MCF 10A (cell line): ENCODE data around the gene COA8. TPM values are rescaled to one million over a fixed set of nuclear protein-coding genes. Genes with fewer than 3 reads are reported as not detected.
A peak's percentile ranks its signal among the peaks of the same experiment; 100 is the strongest.

Experiments used
- BruUV-seq: library from RNA; stranded (reverse); fragments of 400-500 nt; replicated peaks from 2 replicates; lab custom pipeline; 2021; lab: Mats Ljungman, UMichigan
- CTCF ChIA-PET: fragments of 300-600 bp; sonication (Branson Sonifier 250); formaldehyde crosslinking; extraction: SDS; loops from one replicate; lab custom pipeline; 2021; ENCODE audit warnings: antibody characterized with exemption, inconsistent platforms; lab: Yijun Ruan, JAX
- POLR2A ChIA-PET: fragments of 300-600, 350-650 bp; sonication (Branson Sonifier 250); formaldehyde crosslinking; extraction: SDS; loops from one replicate; lab custom pipeline; 2020; ENCODE audit warnings: antibody characterized with exemption, inconsistent platforms; lab: Yijun Ruan, JAX
- DNase-seq: peaks from one replicate; pipeline ENCODE4 v3.0.0-alpha.2; 2018; ENCODE audit not compliant: unreplicated experiment
- H3K27ac Mint-ChIP-seq: one replicate; pipeline ENCODE4 v1.8.0; 2022; ENCODE audit warnings: mild to moderate bottlenecking, low read depth, mixed read lengths; ENCODE audit not compliant: unreplicated experiment
- H3K27me3 Mint-ChIP-seq: one replicate; pipeline ENCODE4 v1.8.0; 2022; ENCODE audit warnings: mixed read lengths; ENCODE audit not compliant: insufficient read depth, unreplicated experiment
- H3K36me3 Mint-ChIP-seq: one replicate; pipeline ENCODE4 v1.8.0; 2022; ENCODE audit warnings: mild to moderate bottlenecking, moderate library complexity, mixed read lengths; ENCODE audit not compliant: insufficient read depth, unreplicated experiment
- H3K4me1 Mint-ChIP-seq: one replicate; pipeline ENCODE4 v1.8.0; 2022; ENCODE audit warnings: mixed read lengths; ENCODE audit not compliant: insufficient read depth, unreplicated experiment
- H3K4me3 Mint-ChIP-seq: one replicate; pipeline ENCODE4 v1.8.0; 2022; ENCODE audit warnings: mild to moderate bottlenecking, moderate library complexity, mixed read lengths; ENCODE audit not compliant: unreplicated experiment
- H3K9me3 Mint-ChIP-seq: one replicate; pipeline ENCODE4 v1.8.0; 2022; ENCODE audit warnings: mixed read lengths; ENCODE audit not compliant: unreplicated experiment
- intact Hi-C: fragments of 100-400 bp; cut with micrococcal nuclease; formaldehyde crosslinking; loops from 2 replicates; pipeline ENCODE4 v1.14.1; 2022
- total RNA-seq: library from RNA; stranded (reverse); gene quantifications from 2 replicates; pipeline ENCODE4 v1.2.3, GENCODE V29; 2022
- TF ChIP-seq, protein P1 (sequence below): fragments of 200-600 bp; IDR thresholded peaks from one replicate; pipeline ENCODE4 v1.8.0; 2022; ENCODE audit warnings: antibody characterized with exemption, mild to moderate bottlenecking; ENCODE audit not compliant: unreplicated experiment

The COA8 gene
- total RNA-seq, 1 experiment from 2014 or later = 68.9 TPM

DNA sequence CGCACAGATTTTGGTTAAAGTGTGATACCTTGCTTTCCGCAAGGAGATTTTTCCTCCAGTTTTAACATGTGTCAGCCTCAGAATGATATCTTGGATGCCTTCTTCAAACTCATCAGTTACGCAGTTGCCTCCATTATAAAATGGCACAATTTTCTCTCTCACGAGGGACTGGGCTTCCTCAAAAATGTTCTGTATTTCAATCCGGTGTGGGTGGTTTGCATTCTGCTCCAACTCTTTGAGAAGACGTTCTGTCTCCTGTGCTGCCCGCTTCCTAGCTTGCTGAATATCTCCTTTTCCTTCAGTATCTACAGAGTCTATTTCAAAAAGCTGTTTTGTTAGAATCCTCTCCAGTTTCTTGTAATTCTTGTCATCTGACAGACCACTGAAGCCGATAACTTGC lies 2.1 kb upstream of the COA8 start:
- Mint-ChIP-seq H3K27ac (peak overlapping the region; percentile 85), H3K4me3 (peak overlapping the region; percentile 93), H3K4me1 (peaks cover 19% of the 10 kb centered on the region), H3K27me3 (no peaks in the 10 kb centered on the region), H3K36me3 (peaks cover 39% of the 10 kb centered on the region), H3K9me3 (no peaks in the 10 kb centered on the region)
- intact Hi-C loops = no loop called here
- CTCF ChIA-PET = interaction anchor here (0.6 to 2.0 kb wide), 5 partner anchors 8 to 51 kb away, joined by 3 to 10 read pairs (median 3); no protein-coding TSS in a partner anchor
- TF ChIP-seq, protein P1, sequence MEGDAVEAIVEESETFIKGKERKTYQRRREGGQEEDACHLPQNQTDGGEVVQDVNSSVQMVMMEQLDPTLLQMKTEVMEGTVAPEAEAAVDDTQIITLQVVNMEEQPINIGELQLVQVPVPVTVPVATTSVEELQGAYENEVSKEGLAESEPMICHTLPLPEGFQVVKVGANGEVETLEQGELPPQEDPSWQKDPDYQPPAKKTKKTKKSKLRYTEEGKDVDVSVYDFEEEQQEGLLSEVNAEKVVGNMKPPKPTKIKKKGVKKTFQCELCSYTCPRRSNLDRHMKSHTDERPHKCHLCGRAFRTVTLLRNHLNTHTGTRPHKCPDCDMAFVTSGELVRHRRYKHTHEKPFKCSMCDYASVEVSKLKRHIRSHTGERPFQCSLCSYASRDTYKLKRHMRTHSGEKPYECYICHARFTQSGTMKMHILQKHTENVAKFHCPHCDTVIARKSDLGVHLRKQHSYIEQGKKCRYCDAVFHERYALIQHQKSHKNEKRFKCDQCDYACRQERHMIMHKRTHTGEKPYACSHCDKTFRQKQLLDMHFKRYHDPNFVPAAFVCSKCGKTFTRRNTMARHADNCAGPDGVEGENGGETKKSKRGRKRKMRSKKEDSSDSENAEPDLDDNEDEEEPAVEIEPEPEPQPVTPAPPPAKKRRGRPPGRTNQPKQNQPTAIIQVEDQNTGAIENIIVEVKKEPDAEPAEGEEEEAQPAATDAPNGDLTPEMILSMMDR = no peak
- BruUV-seq = TSS peak; percentile 26
- POLR2A ChIA-PET = interaction anchor here (1.1 to 5.2 kb wide), 11 partner anchors 8 to 155 kb away, joined by 3 to 65 read pairs (median 7); partner anchors contain the start of genes KLC1, TRMT61A, XRCC3 and ZFYVE21
- DNase-seq = no peak

DNA sequence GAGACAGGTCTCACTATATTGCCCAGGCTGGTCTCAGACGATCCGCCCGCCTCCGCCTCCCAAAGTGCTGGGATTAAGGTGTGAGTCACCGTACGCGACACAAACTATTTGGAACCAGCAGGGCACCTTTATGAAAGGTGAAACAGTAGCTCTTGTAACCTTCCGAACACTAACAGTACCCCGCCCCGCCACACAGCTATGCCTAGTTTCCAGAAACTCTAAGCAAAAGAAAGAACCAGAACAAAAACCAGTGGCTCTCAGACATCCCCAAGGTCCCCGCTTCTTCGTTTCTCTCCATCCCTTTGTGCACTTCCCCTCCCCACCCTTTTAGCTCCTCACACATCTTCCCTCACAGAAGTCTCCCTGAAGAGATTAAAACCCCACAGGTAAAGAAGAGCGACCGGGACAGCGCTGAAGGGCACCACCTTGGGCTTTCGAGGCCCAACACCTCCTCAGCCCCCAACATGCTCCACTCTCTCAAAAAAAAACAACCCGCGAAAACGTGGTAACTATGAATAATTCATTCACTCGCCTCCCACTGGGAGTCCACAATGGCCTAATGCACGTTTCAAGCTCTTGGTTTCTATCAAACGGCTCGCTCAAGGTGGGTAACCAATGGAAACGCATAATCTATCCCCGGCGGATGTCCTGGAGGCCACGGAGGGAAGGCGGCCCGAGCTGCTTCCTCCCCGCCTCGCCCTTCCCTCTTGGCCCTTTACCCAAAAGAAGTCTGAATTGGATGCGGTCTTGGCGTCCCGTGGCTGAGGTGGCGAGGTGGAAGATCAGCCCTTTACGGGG lies 1.2 kb upstream of the COA8 start:
- intact Hi-C loops = no loop called here
- CTCF ChIA-PET = interaction anchor here (0.6 to 2.0 kb wide), 9 partner anchors 9 to 549 kb away, joined by 3 to 10 read pairs (median 3); no protein-coding TSS in a partner anchor
- Mint-ChIP-seq H3K4me3 (peak overlapping the region; percentile 93), H3K27ac (peak overlapping the region; percentile 85), H3K9me3 (no peaks in the 10 kb centered on the region), H3K36me3 (peaks cover 37% of the 10 kb centered on the region), H3K27me3 (no peaks in the 10 kb centered on the region), H3K4me1 (peaks cover 19% of the 10 kb centered on the region)
- TF ChIP-seq, protein P1 = no peak
- peak; percentile 31 for DNase-seq
- BruUV-seq = no TSS peak
- POLR2A ChIA-PET = interaction anchor here (0.6 to 5.2 kb wide), 23 partner anchors 9 to 267 kb away, joined by 3 to 65 read pairs (median 5); partner anchors contain the start of genes EIF5, KLC1, TRMT61A and XRCC3

DNA sequence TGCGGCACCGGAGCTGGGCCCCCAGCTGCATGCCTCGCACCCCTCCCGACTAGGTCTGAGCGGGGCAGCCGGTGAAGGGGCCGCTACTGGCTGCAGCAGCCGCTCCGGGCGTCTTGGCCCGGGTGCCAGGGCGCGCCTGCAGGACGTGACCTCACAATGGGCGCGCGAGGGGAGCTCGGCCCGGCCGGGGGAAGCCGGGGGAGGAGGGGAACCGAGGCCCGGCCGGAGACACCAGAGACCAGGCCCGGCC lies 656 bp upstream of the COA8 start:
- no peak for DNase-seq
- peak overlapping the region; percentile 85 for H3K27ac Mint-ChIP-seq
- ChIA-PET CTCF (interaction anchor here (0.6 to 2.0 kb wide), 7 partner anchors 9 to 550 kb away, joined by 3 to 10 read pairs (median 3); no protein-coding TSS in a partner anchor), POLR2A (interaction anchor here (0.6 to 5.2 kb wide), 20 partner anchors 9 to 228 kb away, joined by 3 to 65 read pairs (median 5); partner anchors contain the start of genes EIF5, KLC1, TRMT61A and XRCC3)
- peak overlapping the region; percentile 93 for H3K4me3 Mint-ChIP-seq
- no peaks in the 10 kb centered on the region for H3K9me3 Mint-ChIP-seq
- H3K4me1 Mint-ChIP-seq = peaks cover 19% of the 10 kb centered on the region
- no TSS peak for BruUV-seq
- TF ChIP-seq, protein P1 = no peak
- peaks cover 37% of the 10 kb centered on the region for H3K36me3 Mint-ChIP-seq
- intact Hi-C loops = no loop called here
- H3K27me3 Mint-ChIP-seq = no peaks in the 10 kb centered on the region

DNA sequence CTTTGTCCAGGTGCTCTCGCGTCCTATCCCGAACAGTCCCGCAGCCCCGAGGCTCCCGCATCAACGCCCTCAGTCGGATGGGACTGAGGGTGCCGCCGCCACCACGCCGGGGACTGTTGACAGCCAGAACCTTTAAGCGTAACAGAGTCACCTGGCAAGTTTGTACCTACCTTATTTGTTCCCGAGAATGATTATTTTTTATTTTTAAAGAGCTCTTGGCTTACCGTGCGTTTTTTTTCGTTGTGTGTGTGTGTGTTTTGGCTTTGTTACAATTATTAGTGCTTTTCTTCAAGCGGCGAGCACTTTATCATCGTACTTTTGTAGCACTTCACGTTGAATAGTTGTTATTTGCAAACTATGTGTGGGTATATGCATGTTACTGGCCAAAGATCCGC lies 463 bp downstream of the COA8 start:
- Mint-ChIP-seq H3K4me1 (peaks cover 19% of the 10 kb centered on the region), H3K36me3 (peaks cover 36% of the 10 kb centered on the region), H3K27ac (peak overlapping the region; percentile 85), H3K27me3 (no peaks in the 10 kb centered on the region), H3K9me3 (no peaks in the 10 kb centered on the region), H3K4me3 (peak overlapping the region; percentile 93)
- intact Hi-C loops = no loop called here
- DNase-seq = no peak
- CTCF ChIA-PET = interaction anchor here (0.7 to 1.5 kb wide), 2 partner anchors 10 to 13 kb away, joined by 3 to 4 read pairs; no protein-coding TSS in a partner anchor
- POLR2A ChIA-PET = interaction anchor here (0.7 to 5.2 kb wide), 12 partner anchors 8 to 358 kb away, joined by 3 to 65 read pairs (median 6); partner anchors contain the start of genes KLC1 and TRMT61A
- BruUV-seq = TSS peak; percentile 71
- TF ChIP-seq, protein P1 = no peak
